ENCODE data around the gene POLG.

Gene POLG

GRCh38 chr15:89379251-89379695 is 44.6 kb upstream of the POLG start:
- TF ChIP-seq CTCF (IDR thresholded peaks at IDR 0.05; ENCODE audit: low read depth, low read length, missing control alignments) = no peak
- H3K4me3 ChIP-seq (replicated peaks; ENCODE audit: low read depth, low read length) = no peak overlapping the region
- no peak for DNase-seq (ENCODE audit: extremely low read depth, low read depth)

- DNase-seq (ENCODE audit: extremely low read depth, low read depth) = no peak
- H3K4me3 ChIP-seq (replicated peaks; ENCODE audit: low read depth, low read length) = no peak overlapping the region
- no peak for TF ChIP-seq CTCF (IDR thresholded peaks at IDR 0.05; ENCODE audit: low read depth, low read length, missing control alignments)
Measured at GRCh38 chr15:89378296-89379151, 43.9 kb upstream of the POLG start.

DNA sequence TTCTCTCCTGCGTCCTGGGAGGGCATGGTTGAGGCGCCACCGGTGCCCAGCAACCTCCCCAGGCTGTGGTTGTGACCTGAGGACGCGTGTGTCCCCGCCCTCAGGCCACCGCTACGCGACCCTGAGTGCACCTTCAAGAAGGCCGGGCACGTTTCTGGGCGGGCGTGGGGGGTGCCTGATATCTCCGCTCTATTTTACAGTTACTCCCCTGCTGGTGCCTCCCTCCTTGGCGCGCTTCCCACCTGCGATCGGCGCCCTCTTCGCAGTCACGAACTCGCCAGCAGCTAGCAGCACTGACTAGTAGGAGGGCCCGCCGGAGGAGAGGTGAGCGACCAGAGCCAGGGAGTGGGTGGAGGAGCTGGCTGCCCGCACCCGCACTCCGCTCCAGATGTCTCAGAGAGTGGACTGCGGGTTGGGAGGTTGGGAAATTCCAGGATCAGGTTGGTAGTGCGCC is 43.2 kb upstream of the POLG start:
- no peak overlapping the region for H3K4me3 ChIP-seq (replicated peaks; ENCODE audit: low read depth, low read length)

DNA sequence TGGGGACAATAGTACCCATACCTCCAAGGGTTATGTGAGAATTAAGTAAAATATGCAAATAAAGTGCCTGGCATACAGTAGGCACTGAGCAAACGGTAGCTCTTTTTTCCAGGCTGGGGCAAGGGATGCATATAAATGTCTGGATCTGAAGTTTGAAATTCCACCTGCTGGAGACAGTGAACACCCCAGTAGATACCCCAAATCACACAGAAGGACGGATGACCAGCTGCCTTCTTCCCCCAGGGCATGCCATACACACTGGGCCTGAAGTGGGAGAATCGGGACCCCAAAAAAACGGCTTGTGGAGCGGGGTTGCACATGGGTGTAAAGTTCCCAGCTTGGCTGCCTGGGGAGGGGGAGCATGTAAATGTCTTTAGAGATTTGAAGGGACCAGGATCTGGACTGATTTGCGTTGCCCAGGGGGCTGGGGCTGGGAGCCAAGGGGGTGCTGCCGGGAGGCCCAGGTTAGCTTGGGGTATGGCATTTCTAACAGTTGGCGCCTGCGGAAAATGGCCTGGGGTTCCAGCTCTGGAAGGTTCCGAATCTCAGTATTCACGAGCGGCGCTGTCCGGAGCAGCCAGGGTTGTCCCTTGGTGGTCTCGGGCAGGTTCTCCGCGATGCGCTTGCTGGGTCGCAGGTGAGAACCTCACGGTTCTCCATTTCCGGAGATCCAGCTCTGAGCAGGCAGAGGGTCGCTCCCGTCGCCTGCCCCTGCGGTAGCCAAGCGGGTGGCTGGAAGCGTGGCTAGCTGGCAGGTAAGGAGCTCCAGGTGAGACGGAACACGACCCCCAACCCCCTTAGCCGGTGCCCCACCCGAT is 42.6 kb upstream of the POLG start:
- no peak for TF ChIP-seq CTCF (IDR thresholded peaks at IDR 0.05; ENCODE audit: low read depth, low read length, missing control alignments)
- DNase-seq (ENCODE audit: extremely low read depth, low read depth) = no peak
- H3K4me3 ChIP-seq (replicated peaks; ENCODE audit: low read depth, low read length) = no peak overlapping the region

More for the DNA sequence above, 43.2 kb upstream of the POLG start:
- no peak for DNase-seq (ENCODE audit: extremely low read depth, low read depth)
- TF ChIP-seq CTCF (IDR thresholded peaks at IDR 0.05; ENCODE audit: low read depth, low read length, missing control alignments) = no peak

- H3K4me3 ChIP-seq (replicated peaks; ENCODE audit: low read depth, low read length) = no peak overlapping the region
- no peak for TF ChIP-seq CTCF (IDR thresholded peaks at IDR 0.05; ENCODE audit: low read depth, low read length, missing control alignments)
- DNase-seq (ENCODE audit: extremely low read depth, low read depth) = no peak
Measured at GRCh38 chr15:89376388-89376787, 41.8 kb upstream of the POLG start.

- no peak for TF ChIP-seq CTCF (IDR thresholded peaks at IDR 0.05; ENCODE audit: low read depth, low read length, missing control alignments)
- no peak overlapping the region for H3K4me3 ChIP-seq (replicated peaks; ENCODE audit: low read depth, low read length)
- DNase-seq (ENCODE audit: extremely low read depth, low read depth) = no peak
Measured at GRCh38 chr15:89375093-89376005, 40.7 kb upstream of the POLG start.
